COLO829 (cell line): ENCODE data around the gene MCRIP2.
"Not testable (repeated sequence)": the region's sequence is repeated elsewhere in the genome, so short reads cannot be mapped to it uniquely, and the experiment has no call there.

Experiments used
- DNase-seq: peaks from one replicate; pipeline ENCODE4 v3.0.0; 2012; ENCODE audit warnings: low spot score

The MCRIP2 gene, protein sequence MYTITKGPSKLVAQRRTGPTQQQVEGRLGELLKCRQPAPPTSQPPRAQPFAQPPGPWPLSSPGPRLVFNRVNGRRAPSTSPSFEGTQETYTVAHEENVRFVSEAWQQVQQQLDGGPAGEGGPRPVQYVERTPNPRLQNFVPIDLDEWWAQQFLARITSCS

DNA sequence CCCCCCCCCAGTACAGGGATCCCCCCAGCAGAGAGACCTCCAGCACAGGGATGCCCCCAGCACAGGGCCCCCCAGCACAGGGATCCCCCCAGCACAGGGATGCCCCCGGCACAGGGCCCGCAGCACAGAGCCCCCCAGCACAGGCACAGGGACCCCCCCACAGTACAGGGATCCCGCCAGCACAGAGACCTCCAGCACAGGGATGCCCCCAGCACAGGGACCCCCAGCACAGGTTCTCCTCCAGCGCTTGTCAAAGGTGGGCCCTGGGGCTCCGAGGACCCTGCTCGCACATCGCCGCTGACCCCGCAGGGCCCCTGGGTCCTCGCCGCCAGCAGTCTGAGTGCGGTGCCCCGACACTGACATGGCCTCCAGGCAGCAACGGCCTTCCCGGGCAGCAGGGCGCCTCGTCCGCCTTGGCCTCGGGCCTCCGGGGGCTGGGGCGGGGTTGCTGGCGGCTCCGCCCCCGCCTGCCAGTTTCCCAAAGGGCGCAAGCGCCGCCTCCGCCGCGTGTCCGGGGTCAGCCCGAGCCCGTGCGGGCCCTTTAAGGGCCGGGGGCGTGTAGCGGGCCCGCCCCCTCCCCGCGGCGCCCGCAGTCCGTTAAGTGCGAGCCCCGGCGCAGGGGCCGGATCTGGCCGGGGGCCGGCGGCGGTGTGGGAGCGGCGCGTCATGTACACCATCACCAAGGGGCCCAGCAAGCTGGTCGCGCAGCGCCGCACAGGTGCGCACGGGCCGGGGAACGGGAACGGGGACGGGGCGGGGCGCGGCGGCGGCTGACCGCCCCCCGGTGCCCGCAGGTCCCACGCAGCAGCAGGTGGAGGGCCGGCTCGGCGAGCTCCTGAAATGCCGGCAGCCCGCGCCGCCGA, at the start of gene MCRIP2:
MCRIP2 (plus strand) TSS at position 503 of the 863 bp plus-strand sequence; CDS start at position 667, 164 bp downstream.
- peak; percentile 67 for DNase-seq

DNA sequence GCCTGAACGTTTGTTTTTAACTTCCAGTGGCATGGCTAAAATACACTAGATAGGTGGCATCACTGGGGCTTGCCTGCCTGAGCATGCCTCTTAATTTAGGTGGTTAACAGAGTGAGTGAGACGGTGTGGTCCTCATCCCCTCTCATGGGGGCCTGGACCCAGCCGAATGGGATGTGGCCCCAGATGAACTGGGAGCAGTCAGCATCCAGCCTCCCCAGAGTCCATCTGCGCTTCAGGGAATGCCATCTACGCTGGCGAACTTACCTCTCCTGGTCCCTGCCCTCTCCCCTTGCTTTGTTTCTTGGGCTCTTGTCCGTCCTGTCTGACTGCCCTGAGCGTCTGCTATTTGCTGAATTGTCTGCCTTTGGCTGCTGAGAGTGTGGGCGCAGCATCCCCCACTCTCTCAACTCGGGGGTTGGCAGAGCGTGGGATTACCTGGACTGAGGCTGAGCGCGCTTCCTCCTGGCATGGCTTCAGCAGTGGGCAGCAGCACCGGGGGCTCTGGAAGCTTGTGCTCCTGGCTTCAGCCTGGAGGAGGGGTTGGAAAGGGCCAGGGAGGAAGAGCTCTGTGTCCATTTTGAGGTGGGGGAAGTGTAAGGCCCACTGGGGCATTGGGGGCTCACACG, 49.6 kb upstream of the MCRIP2 start:
- no peak for DNase-seq

DNA sequence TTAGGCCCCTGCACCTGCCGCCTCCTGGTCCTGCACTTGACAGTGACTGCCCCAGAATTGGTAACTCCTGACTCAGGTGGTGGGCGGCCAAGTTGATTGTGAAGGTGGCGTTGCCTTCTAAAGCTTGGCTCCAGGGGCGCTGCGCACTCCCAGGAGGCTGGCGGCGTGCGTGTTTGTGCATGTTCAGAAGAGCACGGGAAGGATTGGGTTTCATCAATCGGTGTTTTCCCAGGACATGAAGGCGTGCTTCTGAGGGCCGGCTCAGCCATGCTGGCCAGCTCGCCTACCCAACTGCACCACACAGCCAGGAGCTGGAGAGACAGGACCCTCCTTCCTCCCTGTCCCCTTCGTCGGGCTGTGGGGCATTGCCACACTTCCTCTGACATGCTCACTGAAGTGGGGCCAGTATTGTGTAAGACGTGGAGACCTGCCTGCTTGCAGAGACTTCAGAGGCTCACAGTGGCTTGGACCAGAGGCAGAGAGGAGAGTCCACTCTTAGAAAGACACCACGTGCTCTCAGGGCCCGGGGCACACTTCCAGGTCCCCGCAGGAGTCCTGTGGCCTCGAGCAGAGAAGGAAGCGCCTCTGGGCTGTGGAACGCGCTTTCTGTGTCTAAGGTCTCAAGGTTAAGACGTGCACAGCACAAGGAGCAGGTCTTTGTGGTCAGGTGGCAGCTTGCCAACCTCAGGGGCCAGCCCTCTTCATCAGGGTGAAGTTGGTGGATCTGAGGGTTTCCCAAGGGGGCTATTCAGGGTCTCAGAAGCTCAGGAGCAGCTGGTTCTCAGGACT, 48.9 kb upstream of the MCRIP2 start:
- DNase-seq, result no peak

DNA sequence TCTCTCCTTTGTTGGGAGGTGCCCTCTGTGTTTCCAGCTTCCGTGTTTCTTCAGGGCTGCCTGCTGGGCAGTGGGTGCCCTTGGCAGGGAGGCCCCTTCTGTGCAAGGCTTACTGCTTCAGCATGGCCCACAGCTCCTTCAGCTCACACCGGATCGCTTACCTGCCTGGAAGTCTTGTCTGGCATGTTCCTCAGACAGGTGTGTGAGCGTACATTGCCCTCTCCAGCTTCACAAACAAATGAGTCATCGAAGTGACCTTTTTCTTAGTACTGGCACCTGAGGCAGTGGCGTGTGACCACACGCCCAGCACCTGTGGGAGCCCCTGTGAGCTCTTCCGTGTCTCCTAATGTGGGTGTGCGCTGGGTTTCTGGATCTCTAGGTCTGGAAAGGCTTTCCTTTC, 48.2 kb upstream of the MCRIP2 start:
- DNase-seq, result no peak

DNA sequence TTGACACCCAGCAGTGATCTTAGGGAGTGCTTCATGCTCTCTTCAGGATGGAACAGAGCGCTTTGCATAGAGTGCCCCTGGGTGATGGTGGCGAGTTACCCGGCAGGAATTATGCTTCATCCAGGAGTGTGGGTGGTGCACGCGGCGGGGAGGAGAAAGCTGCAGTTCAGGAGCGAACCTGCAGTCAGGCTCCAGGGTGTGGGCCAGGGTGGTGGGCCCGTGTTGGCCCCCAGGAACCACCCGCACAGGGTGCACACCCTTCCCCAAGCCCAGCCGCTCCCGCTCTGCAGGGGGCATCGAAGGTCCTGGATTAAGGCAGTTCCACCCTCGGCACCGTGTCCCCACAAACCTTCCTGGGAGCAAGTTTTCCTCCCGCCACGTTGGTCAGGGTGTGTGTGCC, 47.8 kb upstream of the MCRIP2 start:
- no peak for DNase-seq

DNA sequence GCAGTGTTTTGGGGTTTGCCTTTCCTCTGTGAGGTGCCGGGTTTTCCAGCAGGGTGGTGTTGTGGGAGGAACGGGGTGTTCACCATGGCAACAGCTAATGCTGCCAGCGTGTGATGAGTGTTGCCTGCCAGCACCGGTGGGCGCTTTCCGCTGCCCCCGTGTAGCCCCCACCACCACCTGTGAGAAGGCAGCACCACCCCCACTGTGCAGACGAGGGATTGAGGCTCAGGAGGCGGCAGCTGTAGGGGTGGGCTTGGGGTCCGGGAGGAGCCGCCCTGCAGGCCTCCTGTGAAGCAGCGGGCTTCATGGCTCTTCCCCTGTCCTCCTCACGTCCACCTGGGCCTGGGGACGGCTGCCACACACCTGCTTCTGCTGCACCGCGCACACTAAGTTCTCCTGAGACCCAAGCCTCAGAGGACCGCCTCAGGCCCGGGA, 46.5 kb upstream of the MCRIP2 start:
- DNase-seq, result no peak

DNA sequence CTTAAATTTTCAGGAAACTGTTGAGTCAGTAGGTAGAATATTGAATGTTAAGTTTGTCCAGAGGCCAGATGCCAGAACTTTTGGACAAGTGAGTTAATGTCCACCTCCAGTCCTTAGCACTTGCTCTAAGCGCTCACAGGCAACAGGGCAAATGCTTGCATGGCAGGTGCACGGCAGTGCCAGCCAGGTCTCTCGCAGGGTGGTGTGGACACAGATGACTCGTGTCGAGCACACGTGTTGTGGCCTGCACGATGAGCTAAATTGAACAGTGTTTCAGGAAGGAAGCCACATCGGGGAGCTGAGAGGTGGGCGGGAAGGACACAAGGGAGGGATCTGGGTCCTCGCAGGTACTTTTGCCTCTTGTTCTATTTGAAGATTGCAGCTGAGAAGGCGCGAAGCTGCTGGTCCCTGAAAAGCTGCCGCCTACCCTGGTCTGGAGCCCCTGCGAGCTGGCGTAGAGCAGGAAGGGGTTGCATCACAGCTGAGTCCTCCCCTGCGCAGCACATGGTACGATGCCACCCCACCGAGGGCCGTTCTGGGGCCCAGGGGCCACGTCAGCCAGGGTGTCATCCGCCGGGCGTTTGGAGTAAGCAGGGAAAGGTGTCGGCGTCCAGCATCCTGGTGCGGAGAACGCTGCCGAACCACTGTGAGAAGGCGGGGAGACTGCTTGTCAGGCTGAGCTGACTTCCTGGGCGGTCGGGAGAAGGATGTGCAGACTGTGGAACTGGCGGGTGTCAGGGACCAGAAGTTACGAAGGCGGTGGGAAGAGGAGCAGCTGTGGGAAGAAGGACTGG, 45.5 kb upstream of the MCRIP2 start:
- DNase-seq, result no peak

DNA sequence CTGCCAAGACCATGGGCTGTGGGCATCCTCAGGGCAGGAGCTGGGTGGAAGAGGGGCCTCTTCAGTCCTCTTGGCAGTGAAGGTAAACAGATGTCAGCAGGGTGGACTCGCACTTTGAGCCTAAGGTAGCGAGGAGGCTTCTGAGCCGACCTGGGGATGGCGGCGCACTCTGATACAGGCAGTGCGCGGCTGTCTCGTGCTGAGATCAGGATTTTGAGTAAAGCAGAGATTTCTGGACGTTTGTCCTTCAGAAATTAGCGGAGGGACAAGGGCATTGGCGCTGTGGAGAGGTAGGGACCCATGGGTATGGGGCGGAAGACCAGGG, 44.9 kb upstream of the MCRIP2 start:
- DNase-seq, result no peak

DNA sequence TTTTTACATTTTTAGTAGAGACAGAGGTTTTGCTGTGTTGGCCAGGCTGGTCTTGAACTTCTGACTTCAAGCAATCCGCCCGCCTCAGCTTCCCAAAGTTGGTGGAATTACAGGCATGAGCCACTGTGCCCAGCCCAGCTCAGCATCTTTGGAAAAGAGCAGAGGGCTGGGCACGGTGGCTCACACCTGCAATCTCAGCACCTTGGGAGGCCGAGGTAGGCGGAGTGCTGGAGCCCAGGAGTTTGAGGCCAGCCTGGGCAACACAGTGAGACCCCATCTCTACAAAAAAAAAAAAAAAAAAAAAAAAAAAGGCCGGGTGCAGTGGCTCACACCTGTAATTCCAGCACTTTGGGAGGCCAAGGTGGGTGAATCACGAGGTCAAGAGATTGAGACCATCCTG, 44.0 kb upstream of the MCRIP2 start:
- not testable (repeated sequence) for DNase-seq

DNA sequence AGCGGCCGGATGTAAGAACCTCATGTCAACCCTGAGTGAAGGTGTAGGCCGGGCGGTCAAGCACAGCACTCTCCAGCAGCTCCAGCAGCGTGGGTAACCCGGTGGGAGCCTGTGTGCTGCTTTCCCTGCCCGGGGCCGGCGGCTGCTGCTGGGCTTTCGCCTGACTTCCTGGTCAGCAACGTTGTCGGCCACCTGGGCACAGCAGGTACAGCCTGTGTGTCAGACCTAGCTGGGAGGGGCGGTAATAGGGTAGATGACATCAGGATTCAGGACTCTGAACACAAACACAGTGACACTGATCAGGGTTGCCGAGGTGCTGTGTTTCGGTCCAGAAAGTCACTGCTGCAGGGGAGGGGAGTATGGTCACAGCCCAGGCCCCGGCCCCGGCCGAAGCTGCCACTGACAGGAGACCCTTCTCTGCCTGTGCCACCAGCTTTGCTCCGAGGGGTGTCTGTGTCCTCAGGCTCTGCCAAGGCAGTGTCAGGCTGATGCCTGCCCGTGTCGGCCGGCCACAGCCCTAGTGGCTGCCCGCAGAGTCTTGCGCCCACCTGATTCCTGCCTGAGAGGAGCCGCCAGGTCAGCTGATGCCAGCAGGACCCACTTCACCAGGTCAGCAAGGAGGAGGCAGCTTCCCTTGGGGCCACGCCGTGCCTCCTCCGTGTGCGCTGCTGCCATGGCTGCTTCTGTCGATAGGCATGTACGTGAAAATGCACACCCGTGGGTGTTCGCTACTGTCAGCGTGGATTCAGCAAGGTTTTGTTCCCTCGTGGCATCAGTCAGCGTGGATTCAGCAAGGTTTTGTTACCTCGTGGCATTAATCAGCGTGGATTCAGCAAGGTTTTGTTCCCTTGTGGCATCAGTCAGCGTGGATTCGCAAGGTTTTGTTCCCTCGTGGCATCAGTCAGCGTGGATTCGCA, 42.5 kb upstream of the MCRIP2 start:
- DNase-seq, result no peak

DNA sequence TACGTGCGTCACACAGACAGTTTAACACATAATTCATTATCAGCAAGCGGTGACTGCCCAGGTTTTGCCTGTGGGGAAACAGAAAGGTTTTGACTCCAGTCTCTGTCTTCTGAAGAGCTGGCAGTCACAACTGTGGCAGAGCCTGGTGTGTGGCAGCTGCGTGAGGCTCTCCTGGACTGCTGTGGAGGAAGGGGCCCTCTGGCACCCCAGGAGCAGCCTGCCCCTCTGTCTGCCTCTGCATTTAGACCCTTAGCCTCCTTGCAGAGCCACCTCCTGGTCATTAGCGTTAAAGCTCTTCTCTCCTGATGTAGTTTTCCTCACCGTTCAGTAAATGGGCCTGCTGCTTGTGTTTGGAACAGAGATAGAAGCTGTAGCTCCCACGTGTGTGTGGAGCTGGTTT, 40.8 kb upstream of the MCRIP2 start:
- DNase-seq, result no peak

DNA sequence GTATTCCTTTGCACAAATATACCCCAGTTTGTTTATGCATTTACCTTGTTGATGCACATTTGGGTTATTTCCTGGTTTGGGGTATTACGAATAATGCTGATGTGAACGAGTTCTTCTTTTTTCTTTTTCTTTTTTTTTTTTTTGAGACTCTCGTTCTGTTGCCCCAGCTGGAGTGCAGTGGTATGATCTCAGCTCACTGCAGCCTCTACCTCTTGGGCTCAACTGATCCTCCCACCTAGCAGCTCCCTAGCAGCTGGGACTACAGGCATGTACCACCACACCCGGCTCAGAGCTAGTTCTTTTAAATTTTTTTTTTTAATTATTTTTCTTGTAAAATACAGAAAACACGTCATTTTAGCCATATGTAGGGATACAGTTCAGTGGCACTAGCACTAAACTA, 37.7 kb upstream of the MCRIP2 start:
- no peak for DNase-seq

DNA sequence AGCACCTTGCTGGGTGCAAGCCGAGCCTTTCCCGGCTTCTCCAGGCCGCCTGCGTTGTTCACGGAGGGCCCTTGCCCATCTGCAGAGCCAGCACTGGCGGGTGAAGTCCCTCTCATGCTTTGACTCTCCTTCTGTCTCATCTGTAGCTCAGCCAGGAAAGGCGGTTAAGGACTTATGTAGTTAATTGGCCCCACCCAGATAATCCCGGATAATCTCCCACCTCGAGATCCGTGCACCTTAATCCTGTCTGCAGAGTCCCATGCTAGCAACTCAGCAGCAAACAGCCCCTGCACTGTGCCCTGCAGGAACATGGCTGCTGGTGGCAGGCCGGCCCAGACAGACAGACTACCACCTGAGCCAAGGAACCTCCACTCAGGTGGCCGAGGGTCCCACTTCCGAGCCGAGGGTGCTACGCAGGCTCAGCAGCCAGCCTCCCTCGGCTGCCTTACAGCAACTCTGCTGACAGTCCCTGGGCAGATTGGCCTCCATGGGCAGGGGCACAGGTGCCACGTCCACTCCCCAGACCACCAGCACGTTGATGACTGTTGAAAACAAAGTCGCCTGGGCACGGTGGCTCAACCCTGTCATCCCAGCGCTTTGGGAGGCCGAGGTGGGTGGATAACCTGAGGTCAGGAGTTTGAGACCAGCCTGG, 34.8 kb upstream of the MCRIP2 start:
- no peak for DNase-seq

DNA sequence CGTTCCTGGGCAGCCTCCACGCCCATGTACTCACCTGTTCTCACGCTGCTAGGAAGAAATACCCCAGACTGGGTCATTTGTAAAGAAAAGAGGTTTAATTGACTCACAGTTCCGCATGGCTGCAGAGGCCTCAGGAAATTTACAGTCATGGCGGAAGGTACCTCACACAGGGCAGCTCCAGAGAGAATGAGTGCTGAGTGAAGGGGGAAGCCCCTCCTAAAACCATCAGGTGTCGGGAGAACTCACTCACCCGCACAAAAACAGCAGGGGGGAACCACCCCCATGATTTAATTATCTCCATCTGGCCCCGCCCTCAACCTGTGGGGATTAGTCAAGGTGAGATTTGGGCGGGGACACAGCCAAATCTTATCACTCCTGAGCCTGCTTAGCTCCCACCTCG, 33.6 kb upstream of the MCRIP2 start:
- no peak for DNase-seq

DNA sequence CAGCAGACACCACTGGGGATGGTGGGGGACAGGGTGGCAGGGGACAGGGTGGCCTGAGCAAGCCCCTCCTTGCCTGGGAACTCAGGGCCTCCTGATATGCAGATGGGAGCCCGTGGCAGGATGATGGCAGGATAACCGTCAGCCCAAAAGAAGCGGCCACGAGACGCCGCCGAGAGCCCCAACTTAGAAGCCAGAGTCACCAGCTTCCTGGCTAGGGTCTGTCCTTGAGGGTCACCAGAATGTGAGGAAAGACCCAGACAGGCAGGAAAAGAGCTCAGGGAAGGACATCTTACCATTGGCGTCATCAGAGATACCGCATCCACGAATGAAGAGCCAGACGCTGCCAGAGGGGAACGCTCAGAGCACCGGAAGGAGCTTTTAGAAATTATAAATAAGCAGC, 32.3 kb upstream of the MCRIP2 start:
- no peak for DNase-seq

DNA sequence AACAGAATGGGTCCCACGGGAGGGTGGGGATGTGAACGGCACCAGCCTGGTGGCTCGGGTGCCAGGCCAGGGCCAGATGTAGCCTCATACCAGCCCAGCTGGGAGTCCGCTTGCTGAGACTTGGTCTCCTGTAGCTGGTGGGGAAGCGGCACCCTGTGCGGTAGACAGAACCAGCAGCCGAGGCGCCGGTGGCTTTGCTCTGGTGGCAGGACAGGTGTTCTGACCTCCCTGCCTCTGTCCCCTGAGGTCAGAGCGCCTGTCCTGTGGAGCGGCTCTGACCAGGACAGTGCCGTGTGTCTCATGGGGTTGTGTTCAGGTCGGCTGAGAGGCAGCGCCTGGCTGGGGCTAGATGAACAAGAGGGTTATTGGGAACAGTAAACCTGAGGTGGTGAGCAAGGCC, 31.6 kb upstream of the MCRIP2 start:
- DNase-seq, result no peak

DNA sequence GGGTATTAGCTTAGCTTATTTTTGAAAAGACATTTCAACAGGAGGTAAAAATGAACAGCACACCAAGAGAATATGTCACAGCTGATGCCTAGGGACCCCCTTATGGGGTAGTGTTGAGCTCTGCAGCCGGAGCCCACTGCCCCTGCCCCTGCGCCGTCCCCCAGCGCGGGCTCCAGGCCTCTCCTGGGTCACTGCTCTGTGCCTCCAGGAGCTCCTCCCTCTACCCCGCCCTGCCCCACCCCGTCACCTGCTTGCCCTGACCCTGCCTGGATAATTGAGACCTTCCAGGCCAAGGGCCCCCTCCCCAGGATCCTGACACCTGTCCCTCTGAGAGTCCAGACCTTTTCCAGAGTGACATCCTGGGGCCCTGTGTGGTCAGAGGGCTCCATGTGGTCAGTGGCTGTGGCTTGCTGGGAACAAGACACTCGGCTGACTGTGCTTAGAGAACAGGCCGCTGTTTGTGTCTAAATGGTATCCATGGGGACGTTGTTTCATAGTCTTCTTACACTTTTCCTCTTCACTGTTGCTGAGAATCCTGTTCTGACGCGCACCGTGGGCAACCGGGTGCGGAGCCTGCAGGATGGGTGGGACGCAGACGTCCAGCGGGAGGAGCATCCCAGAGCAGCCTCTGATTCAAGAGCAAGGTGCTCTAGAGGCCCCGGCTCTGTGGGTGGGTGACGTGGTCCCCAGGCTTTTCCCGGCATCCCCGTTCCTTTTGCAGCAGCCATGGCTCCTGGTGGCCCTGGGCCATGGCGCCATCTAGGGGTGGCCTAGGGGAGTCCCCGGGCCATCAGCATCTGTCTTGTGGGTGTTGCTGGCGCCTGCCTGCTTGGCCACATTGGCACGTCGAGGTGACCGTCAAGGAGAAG, 30.9 kb upstream of the MCRIP2 start:
- no peak for DNase-seq

DNA sequence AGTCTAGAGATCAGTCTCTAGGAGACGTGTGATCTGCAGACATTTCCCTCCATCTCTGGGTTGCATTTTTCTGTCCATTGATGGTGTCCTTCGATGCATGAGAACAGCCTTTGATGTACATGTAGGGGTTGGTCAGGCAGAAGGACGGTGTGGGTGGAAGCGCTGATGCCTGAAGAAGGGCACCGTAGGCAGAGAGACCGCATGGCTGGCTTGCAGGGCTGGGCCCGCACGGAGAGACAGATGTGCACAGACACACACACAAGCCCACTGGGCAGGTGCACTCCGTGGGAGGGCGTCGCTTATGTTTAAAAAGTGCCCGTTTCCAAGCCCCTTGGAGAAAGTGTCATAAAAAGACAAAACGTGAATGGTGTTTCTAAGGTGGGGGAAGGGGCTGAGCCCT, 26.5 kb upstream of the MCRIP2 start:
- DNase-seq, result no peak
